GM12872 (cell line): ENCODE results near the gene SCYGR1.

Experiments used
- TF ChIP-seq, protein P1 (sequence below): IDR thresholded peaks from 3 replicates; pipeline ENCODE4 v1.5.1; 2011; ENCODE audit warnings: low read depth, mild to moderate bottlenecking, low read length, moderate library complexity; ENCODE audit not compliant: insufficient read depth

The SCYGR1 gene

DNA sequence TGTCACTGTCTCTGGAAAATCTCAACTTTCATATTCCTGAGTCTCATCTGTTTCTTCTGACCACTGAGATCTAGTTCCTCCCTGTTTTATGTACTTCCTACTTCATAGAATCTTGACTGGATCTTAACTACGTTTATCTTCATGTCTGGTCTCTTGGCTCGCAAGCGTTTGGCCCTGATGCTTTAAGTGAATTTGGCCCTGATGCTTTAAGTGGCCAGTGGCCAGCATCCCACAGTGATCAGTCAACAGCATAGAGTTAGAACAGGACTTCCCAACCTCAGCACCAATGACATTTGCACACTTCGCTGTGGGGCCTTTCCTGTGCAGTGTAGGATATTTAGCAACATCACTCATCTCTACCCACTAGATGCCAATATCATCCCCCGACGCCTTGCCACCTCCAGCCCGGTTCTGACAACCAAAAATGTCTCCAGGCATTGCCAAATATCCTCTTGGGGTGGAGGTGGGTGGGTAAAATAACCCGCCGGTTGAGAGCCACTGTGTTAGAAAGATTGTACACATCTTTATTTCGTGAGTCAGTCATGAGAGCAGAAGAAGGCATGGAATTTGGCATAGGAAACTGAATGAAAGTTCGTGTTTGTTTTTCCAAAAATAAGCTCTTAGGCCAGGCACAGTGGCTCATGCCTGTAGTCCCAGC lies 20.9 kb downstream of the SCYGR1 start:
- TF ChIP-seq, protein P1, sequence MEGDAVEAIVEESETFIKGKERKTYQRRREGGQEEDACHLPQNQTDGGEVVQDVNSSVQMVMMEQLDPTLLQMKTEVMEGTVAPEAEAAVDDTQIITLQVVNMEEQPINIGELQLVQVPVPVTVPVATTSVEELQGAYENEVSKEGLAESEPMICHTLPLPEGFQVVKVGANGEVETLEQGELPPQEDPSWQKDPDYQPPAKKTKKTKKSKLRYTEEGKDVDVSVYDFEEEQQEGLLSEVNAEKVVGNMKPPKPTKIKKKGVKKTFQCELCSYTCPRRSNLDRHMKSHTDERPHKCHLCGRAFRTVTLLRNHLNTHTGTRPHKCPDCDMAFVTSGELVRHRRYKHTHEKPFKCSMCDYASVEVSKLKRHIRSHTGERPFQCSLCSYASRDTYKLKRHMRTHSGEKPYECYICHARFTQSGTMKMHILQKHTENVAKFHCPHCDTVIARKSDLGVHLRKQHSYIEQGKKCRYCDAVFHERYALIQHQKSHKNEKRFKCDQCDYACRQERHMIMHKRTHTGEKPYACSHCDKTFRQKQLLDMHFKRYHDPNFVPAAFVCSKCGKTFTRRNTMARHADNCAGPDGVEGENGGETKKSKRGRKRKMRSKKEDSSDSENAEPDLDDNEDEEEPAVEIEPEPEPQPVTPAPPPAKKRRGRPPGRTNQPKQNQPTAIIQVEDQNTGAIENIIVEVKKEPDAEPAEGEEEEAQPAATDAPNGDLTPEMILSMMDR = no peak

DNA sequence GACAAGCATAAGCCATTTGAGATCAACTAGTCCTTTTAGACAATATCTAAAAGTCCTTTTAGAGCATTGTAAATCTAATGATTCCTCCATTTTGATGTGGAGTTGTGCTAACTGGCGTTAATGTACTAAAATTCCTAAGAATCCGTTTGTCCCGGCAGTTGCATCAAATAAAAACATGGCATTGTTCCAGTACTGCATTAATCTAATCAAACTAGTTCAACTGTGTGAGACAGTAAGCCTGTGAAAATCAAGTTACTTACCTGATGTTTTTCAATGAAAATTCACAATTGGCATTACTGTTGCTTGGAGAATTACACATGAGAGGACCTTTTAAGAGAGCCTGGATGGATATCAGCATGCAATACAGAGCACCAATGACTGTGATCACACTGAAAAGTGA lies 21.9 kb downstream of the SCYGR1 start:
- TF ChIP-seq, protein P1 = no peak

GRCh38 chr2:227363756-227364155 lies 24.0 kb downstream of the SCYGR1 start:
- TF ChIP-seq, protein P1 = peak; percentile 39; the same call in 2 of the 3 replicates

DNA sequence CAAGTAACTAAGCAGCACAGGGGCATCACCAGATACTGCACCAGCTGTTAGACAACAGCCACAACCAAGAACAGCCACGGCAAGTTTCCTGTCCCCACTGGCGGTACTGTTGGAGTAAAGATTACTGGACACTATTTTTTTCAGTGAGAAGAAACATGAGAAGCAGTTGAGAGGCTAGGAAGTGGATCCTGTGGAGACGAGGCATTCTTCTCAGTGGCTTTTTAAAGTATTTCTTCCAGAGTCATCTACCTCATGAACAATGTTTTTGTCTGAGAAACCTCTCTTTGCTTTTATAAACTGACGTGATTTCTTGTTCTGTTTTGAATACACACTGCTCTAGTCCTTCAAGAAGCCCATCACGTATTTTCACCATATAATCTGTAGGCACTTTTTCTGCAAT lies 27.4 kb downstream of the SCYGR1 start:
- TF ChIP-seq, protein P1 = no peak

- TF ChIP-seq, protein P1 = no peak
These were observed 36.1 kb downstream of the SCYGR1 start for GRCh38 chr2:227351639-227352038.

- TF ChIP-seq, protein P1 = no peak
These were observed 37.6 kb downstream of the SCYGR1 start for GRCh38 chr2:227349989-227350612.

DNA sequence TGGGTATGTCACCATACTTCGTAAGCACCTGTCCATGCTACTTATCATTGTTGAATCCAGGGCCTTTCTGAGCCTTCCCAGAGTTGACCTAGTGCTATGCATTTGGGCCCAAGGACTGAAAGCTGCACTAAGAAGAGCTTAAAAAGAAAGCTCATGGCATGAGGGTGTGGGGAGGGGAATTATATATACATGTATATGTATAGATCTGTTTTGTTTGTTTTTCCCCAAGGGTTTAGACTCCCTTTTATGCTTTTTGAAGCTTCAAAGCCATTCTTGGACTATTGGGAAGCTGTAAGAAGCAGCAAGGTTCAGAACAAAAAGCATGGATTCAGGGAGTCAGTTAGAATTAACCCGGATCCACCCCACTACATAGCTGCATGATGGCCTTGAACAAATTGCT lies 39.4 kb downstream of the SCYGR1 start:
- TF ChIP-seq, protein P1 = no peak
